ENCODE results near the gene COPS8. TPM values are rescaled to one million over a fixed set of nuclear protein-coding genes. Genes with fewer than 3 reads are reported as not detected.

Gene COPS8
- total RNA-seq, 6 donors from 2014 or later = 24.1 to 48.3 (median 38.1) TPM

- 93 to 94% methylated on average over 3 to 4 of the region's 4 CpGs for WGBS, 2 donors
- H3K27ac ChIP-seq = no peak overlapping the region
- H3K4me3 ChIP-seq = no peak overlapping the region
- no peak for TF ChIP-seq POLR2A (IDR thresholded peaks at IDR 0.05)
- no peak for TF ChIP-seq CTCF (IDR thresholded peaks at IDR 0.05)
- TF ChIP-seq EP300 (IDR thresholded peaks at IDR 0.05) = no peak
- no peak for TF ChIP-seq POLR2AphosphoS5 (IDR thresholded peaks at IDR 0.05)
- ATAC-seq (ENCODE audit: low FRiP score in 2 of 2) = no peak
- H3K9me3 ChIP-seq = no peaks in the 10 kb centered on the region
- H3K4me1 ChIP-seq = peaks cover 0 to 3% (median 0%) of the 10 kb centered on the region in 4 donors
- DNase-seq = no peak
- H3K27me3 ChIP-seq = no peaks in the 10 kb centered on the region
- H3K36me3 ChIP-seq = no peaks in the 10 kb centered on the region
These were observed 23.1 kb upstream of the COPS8 start for GRCh38 chr2:237062585-237062984.

- Histone ChIP-seq H3K27ac (no peak overlapping the region), H3K4me3 (no peak overlapping the region), H3K27me3 (no peaks in the 10 kb centered on the region), H3K4me1 (peaks cover 0 to 3% (median 0%) of the 10 kb centered on the region in 4 donors), H3K36me3 (no peaks in the 10 kb centered on the region), H3K9me3 (no peaks in the 10 kb centered on the region)
- ATAC-seq (ENCODE audit: low FRiP score in 2 of 2) (no peak), DNase-seq (peak in 1 of 2 donors; percentile 39)
- WGBS, 2 donors = 85 to 92% methylated on average over 12 to 24 of the region's 24 CpGs
- TF ChIP-seq POLR2AphosphoS5 (IDR thresholded peaks at IDR 0.05) = no peak
- no peak for TF ChIP-seq POLR2A (IDR thresholded peaks at IDR 0.05)
These were observed 21.3 kb upstream of the COPS8 start for GRCh38 chr2:237064203-237065070.

- WGBS, 2 donors = 64 to 70% methylated on average over 2 of the region's 2 CpGs
- Histone ChIP-seq H3K27ac (no peak overlapping the region), H3K4me3 (no peak overlapping the region), H3K9me3 (no peaks in the 10 kb centered on the region), H3K4me1 (peaks cover 0 to 3% (median 0%) of the 10 kb centered on the region in 4 donors), H3K27me3 (no peaks in the 10 kb centered on the region), H3K36me3 (no peaks in the 10 kb centered on the region)
- no peak for ATAC-seq (ENCODE audit: low FRiP score in 2 of 2)
- TF ChIP-seq POLR2A (IDR thresholded peaks at IDR 0.05) (no peak), CTCF (IDR thresholded peaks at IDR 0.05) (no peak), POLR2AphosphoS5 (IDR thresholded peaks at IDR 0.05) (no peak), EP300 (IDR thresholded peaks at IDR 0.05) (no peak)
- DNase-seq = no peak
These were observed 20.7 kb upstream of the COPS8 start for GRCh38 chr2:237065071-237065377.

- ATAC-seq (ENCODE audit: low FRiP score in 2 of 2) = no peak
- Histone ChIP-seq H3K9me3 (no peaks in the 10 kb centered on the region), H3K27ac (no peak overlapping the region), H3K36me3 (no peaks in the 10 kb centered on the region), H3K4me3 (no peak overlapping the region), H3K27me3 (no peaks in the 10 kb centered on the region), H3K4me1 (no peaks in the 10 kb centered on the region)
- WGBS, 2 donors = 98 to 100% methylated on average over 2 of the region's 2 CpGs
- DNase-seq = no peak
- TF ChIP-seq POLR2AphosphoS5 (IDR thresholded peaks at IDR 0.05) = no peak
- TF ChIP-seq CTCF (IDR thresholded peaks at IDR 0.05) = no peak
- TF ChIP-seq POLR2A (IDR thresholded peaks at IDR 0.05) = no peak
- no peak for TF ChIP-seq EP300 (IDR thresholded peaks at IDR 0.05)
These were observed 19.3 kb upstream of the COPS8 start for GRCh38 chr2:237066396-237066795.

GRCh38 chr2:237068005-237068576 is 17.6 kb upstream of the COPS8 start:
- no peaks in the 10 kb centered on the region for H3K27me3 ChIP-seq
- whole genome bisulfite sequencing, 2 donors = 55 to 63% methylated on average over 3 of the region's 3 CpGs
- H3K4me1 ChIP-seq = peaks cover 0 to 9% (median 4%) of the 10 kb centered on the region in 4 donors
- no peaks in the 10 kb centered on the region for H3K9me3 ChIP-seq
- H3K36me3 ChIP-seq = no peaks in the 10 kb centered on the region
- no peak overlapping the region for H3K27ac ChIP-seq
- DNase-seq (no peak), ATAC-seq (ENCODE audit: low FRiP score in 2 of 2) (no peak)
- no peak overlapping the region for H3K4me3 ChIP-seq
- TF ChIP-seq CTCF (IDR thresholded peaks at IDR 0.05) (no peak), EP300 (IDR thresholded peaks at IDR 0.05) (no peak), POLR2AphosphoS5 (IDR thresholded peaks at IDR 0.05) (no peak), POLR2A (IDR thresholded peaks at IDR 0.05) (no peak)

Data from upper lobe of left lung (tissue), 6 donors.